ENCODE data around the gene CAVIN2. TPM values are rescaled to one million over a fixed set of nuclear protein-coding genes. Genes with fewer than 3 reads are reported as not detected.

The CAVIN2 gene
- total and polyA plus RNA-seq, 9 donors, result 34.0 to 67.6 (median 42.6) TPM

DNA sequence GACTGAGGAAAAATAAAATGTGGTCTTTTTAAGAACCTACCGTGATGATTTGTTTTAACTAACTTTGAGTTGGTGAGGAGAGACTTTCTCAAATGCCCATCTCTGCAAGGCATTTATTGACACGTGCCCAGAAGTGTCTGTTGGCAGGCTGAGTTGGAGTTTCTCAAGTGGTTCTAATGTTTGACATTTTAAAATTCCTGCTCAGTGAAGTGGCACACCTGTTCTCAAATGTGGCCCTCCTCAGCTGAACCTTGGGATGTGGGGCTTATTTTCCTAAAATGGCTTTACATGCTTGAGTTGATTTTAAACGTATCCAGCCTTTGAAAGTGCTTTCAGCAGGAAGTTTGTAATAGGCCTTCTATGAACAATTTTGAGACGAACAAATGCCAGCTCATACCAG, 876 bp upstream of the CAVIN2 start:
- no peak for TF ChIP-seq CTCF (IDR thresholded peaks at IDR 0.05)
- no peak for TF ChIP-seq EP300 (IDR thresholded peaks at IDR 0.05)
- TF ChIP-seq POLR2A (IDR thresholded peaks at IDR 0.05), result no peak
- no peak for DNase-seq
- intact Hi-C loops (cut with DNase I), result no loop called here
- no peaks in the 10 kb centered on the region for H3K27me3 ChIP-seq
- no peaks in the 10 kb centered on the region for H3K9me3 ChIP-seq
- H3K4me3 ChIP-seq, result no peak overlapping the region
- peak overlapping the region in 1 of 2 donors; percentile 8 for H3K27ac ChIP-seq
- H3K4me1 ChIP-seq (ENCODE audit: insufficient read depth), result peaks cover 7% of the 10 kb centered on the region
- no peaks in the 10 kb centered on the region for H3K36me3 ChIP-seq
- 29 to 38% (median 36%) methylated on average over 4 of the region's 4 CpGs for WGBS, 3 donors

DNA sequence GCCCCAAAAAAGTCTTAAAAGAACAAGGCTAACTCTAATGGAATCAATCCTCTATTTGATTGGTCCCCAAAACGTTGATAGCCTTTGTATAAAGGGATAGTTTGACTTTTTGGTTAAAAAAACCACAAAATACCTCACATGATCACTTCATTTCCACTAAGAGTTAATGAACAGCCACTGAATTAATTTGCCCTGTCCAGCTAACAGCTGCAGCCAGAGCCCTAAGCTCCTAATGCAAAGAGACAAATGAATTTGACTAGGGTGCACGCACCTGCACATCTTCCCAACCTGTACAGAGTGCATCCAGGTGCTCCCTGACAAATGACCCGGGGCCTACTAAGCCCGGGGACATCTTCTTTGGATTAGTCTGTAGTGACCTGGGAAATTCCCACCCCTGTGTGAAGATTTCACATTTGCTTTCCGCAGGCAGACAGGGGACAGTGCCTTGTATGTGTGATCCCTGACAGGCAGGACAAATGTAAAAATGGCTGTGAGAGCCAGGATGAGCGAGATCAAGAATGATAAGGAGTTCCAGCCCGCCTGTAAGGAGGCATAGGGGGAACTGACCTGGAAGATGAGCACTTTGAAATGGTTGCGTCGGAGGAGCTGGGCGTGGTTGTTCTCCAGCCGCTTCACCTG, 893 bp downstream of the CAVIN2 start:
- peak overlapping the region; percentile 50 for H3K4me3 ChIP-seq
- DNase-seq, result no peak
- H3K27me3 ChIP-seq, result no peaks in the 10 kb centered on the region
- intact Hi-C loops (cut with DNase I), result no loop called here
- H3K36me3 ChIP-seq, result no peaks in the 10 kb centered on the region
- no peaks in the 10 kb centered on the region for H3K9me3 ChIP-seq
- H3K4me1 ChIP-seq (ENCODE audit: insufficient read depth), result peaks cover 7% of the 10 kb centered on the region
- H3K27ac ChIP-seq, result peak overlapping the region; percentile 42 to 63
- TF ChIP-seq EP300 (IDR thresholded peaks at IDR 0.05) (no peak), POLR2A (IDR thresholded peaks at IDR 0.05) (no peak), CTCF (IDR thresholded peaks at IDR 0.05) (no peak)
- WGBS, 3 donors, result 25 to 43% (median 38%) methylated on average over 10 to 11 of the region's 11 CpGs

- no peak for TF ChIP-seq CTCF (IDR thresholded peaks at IDR 0.05)
- no peak for TF ChIP-seq POLR2A (IDR thresholded peaks at IDR 0.05)
- TF ChIP-seq EP300 (IDR thresholded peaks at IDR 0.05), result no peak
- Histone ChIP-seq H3K9me3 (no peaks in the 10 kb centered on the region), H3K36me3 (no peaks in the 10 kb centered on the region), H3K27me3 (no peaks in the 10 kb centered on the region), H3K27ac (peak overlapping the region; percentile 2 to 60), H3K4me3 (peak overlapping the region; percentile 50), H3K4me1 (ENCODE audit: insufficient read depth) (peaks cover 7% of the 10 kb centered on the region)
- intact Hi-C loops (cut with DNase I), result no loop called here
- peak; percentile 40 to 68 (median 53) for DNase-seq
- WGBS, 3 donors, result 2 to 17% (median 6%) methylated on average over 9 of the region's 9 CpGs
Observed at GRCh38 chr2:191845248-191845715, 1.6 kb downstream of the CAVIN2 start.

DNA sequence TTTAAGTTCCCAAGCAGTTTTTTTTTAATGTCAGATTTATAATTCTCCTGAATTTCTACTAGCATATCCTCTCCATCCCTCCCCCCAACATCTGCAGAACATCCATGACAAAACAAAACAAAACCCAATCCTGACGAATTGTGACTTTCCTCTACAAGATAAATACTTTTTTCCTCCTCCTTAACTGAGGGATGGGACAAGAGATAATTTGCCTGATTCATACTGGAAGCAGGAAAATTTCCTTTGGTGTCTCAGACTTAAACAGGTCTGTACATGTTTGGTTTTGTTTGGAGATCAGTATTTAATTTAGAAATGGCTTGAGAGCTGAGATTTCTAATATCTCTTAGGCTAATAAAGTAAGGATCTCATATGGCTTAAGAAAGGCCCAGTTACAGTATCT, 2.2 kb downstream of the CAVIN2 start:
- TF ChIP-seq CTCF (IDR thresholded peaks at IDR 0.05), result no peak
- no peak for TF ChIP-seq EP300 (IDR thresholded peaks at IDR 0.05)
- no peak for TF ChIP-seq POLR2A (IDR thresholded peaks at IDR 0.05)
- no peak for DNase-seq
- intact Hi-C loops (cut with DNase I), result no loop called here
- Histone ChIP-seq H3K4me1 (ENCODE audit: insufficient read depth) (peaks cover 7% of the 10 kb centered on the region), H3K4me3 (peak overlapping the region; percentile 50), H3K36me3 (no peaks in the 10 kb centered on the region), H3K9me3 (no peaks in the 10 kb centered on the region), H3K27ac (peak overlapping the region in 1 of 2 donors; percentile 60), H3K27me3 (no peaks in the 10 kb centered on the region)
- WGBS, 3 donors, result 7 to 12% (median 11%) methylated on average over 1 of the region's 1 CpG
